Measurements from ENCODE around the gene SOX10. TPM values are rescaled to one million over a fixed set of nuclear protein-coding genes. Genes with fewer than 3 reads are reported as not detected.

The SOX10 gene
- total and polyA plus RNA-seq, 2 of the 13 experiments (the other 11 are each of a cell fraction or from before 2014, with no cell fraction given): not detected

DNA sequence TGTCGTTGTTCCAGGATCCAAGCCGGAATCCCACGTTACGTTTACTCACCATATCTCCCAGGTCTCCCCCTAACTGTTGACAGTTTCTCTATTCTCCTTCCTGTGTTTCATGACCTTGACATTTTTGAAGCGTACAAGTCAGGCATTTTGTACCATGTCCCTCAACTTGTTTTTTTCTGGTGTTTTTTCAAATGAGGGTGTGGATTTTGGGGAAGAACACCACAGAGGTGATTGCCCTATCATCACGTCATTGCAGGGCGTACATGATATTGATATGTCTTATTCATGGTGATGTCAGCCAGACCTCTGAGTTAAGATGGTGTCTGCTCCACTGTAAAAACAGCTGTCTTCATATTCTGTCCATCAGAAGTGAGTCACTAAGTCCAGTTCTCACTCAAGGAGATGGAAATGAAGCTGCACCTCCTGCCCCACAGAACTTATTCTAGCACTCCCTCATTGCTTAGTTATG lies 28.3 kb upstream of the SOX10 start (continued):
- TF ChIP-seq, protein P1, sequence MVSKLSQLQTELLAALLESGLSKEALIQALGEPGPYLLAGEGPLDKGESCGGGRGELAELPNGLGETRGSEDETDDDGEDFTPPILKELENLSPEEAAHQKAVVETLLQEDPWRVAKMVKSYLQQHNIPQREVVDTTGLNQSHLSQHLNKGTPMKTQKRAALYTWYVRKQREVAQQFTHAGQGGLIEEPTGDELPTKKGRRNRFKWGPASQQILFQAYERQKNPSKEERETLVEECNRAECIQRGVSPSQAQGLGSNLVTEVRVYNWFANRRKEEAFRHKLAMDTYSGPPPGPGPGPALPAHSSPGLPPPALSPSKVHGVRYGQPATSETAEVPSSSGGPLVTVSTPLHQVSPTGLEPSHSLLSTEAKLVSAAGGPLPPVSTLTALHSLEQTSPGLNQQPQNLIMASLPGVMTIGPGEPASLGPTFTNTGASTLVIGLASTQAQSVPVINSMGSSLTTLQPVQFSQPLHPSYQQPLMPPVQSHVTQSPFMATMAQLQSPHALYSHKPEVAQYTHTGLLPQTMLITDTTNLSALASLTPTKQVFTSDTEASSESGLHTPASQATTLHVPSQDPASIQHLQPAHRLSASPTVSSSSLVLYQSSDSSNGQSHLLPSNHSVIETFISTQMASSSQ (IDR thresholded peaks at IDR 0.05; ENCODE audit: low read depth): no peak
- TF ChIP-seq, protein P1 (CRISPR knock-in tag; IDR thresholded peaks at IDR 0.05; ENCODE audit: borderline replicate concordance): no peak; the same call in 1 of the 2 replicates
- TF ChIP-seq GATA4 (IDR thresholded peaks at IDR 0.05; ENCODE audit: borderline replicate concordance, low read depth): peak; percentile 53; the same call in 1 of the 2 replicates
- TF ChIP-seq TEAD3 (CRISPR knock-in tag; optimal IDR thresholded peaks at IDR 0.05; ENCODE audit: borderline replicate concordance): peak; percentile 77
- TF ChIP-seq SOX13 (IDR thresholded peaks at IDR 0.05): no peak
- TF ChIP-seq SOX13 (CRISPR knock-in tag; conservative IDR thresholded peaks at IDR 0.05 in 1 of 2, IDR thresholded peaks at IDR 0.05 in 1 of 2): peak in 1 of 2 experiments; percentile 76; a peak in 2 of 4 replicates
- TF ChIP-seq NFIC (IDR thresholded peaks at IDR 0.05; ENCODE audit: low read length): peak; percentile 50; the same call in 1 of the 2 replicates
- TF ChIP-seq HMG20A (CRISPR knock-in tag; IDR thresholded peaks at IDR 0.05; ENCODE audit: borderline replicate concordance): peak; percentile 40; the same call in 1 of the 2 replicates
- TF ChIP-seq ONECUT2 (CRISPR knock-in tag; IDR thresholded peaks at IDR 0.05): no peak
- no peak for TF ChIP-seq MBNL3 (CRISPR knock-in tag; conservative IDR thresholded peaks at IDR 0.05)
- no peak for TF ChIP-seq ZFP82 (CRISPR knock-in tag; IDR thresholded peaks at IDR 0.05; ENCODE audit: borderline replicate concordance)
- TF ChIP-seq THAP11 (CRISPR knock-in tag; IDR thresholded peaks at IDR 0.05): peak; percentile 11; the same call in 1 of the 2 replicates
- no peak for TF ChIP-seq BORCS8-MEF2B (CRISPR knock-in tag; IDR thresholded peaks at IDR 0.05)
- TF ChIP-seq, protein P2, sequence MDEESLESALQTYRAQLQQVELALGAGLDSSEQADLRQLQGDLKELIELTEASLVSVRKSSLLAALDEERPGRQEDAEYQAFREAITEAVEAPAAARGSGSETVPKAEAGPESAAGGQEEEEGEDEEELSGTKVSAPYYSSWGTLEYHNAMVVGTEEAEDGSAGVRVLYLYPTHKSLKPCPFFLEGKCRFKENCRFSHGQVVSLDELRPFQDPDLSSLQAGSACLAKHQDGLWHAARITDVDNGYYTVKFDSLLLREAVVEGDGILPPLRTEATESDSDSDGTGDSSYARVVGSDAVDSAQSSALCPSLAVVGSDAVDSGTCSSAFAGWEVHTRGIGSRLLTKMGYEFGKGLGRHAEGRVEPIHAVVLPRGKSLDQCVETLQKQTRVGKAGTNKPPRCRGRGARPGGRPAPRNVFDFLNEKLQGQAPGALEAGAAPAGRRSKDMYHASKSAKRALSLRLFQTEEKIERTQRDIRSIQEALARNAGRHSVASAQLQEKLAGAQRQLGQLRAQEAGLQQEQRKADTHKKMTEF (CRISPR knock-in tag; IDR thresholded peaks at IDR 0.05): peak; percentile 57; the same call in 1 of the 2 replicates
- TF ChIP-seq, protein P3, sequence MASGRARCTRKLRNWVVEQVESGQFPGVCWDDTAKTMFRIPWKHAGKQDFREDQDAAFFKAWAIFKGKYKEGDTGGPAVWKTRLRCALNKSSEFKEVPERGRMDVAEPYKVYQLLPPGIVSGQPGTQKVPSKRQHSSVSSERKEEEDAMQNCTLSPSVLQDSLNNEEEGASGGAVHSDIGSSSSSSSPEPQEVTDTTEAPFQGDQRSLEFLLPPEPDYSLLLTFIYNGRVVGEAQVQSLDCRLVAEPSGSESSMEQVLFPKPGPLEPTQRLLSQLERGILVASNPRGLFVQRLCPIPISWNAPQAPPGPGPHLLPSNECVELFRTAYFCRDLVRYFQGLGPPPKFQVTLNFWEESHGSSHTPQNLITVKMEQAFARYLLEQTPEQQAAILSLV (CRISPR knock-in tag; IDR thresholded peaks at IDR 0.05; ENCODE audit: borderline replicate concordance): no peak
- peak; percentile 74 for TF ChIP-seq ELF3 (CRISPR knock-in tag; IDR thresholded peaks at IDR 0.05)
- no peak for TF ChIP-seq U2AF1 (optimal IDR thresholded peaks at IDR 0.05; ENCODE audit: low read depth, low read length)
- no peak for TF ChIP-seq ZBTB42 (CRISPR knock-in tag; IDR thresholded peaks at IDR 0.05)
- TF ChIP-seq ETV5 (CRISPR knock-in tag; IDR thresholded peaks at IDR 0.05; ENCODE audit: borderline replicate concordance): peak; percentile 86; the same call in 1 of the 2 replicates

Measured in HepG2 (cell line).